SJCRH30 (cell line): ENCODE data around the gene PNPLA7. TPM values are rescaled to one million over a fixed set of nuclear protein-coding genes. Genes with fewer than 3 reads are reported as not detected.
"Not testable (repeated sequence)": the region's sequence is repeated elsewhere in the genome, so short reads cannot be mapped to it uniquely, and the experiment has no call there.

Experiments
- DNase-seq, 2 experiments: peaks; one replicate each; pipeline ENCODE4 v3.0.0-alpha.2; 2015 to 2020
- H3K27ac ChIP-seq: fragments of 250-450 bp; sonication (Bioruptor Pico); 2 replicates; pipeline ENCODE4 v1.5.1; 2020; ENCODE audit warnings: mild to moderate bottlenecking, moderate library complexity
- H3K27me3 ChIP-seq: fragments of 250-450 bp; sonication (Bioruptor Pico); 2 replicates; pipeline ENCODE4 v1.5.1; 2020; ENCODE audit warnings: mild to moderate bottlenecking, moderate library complexity
- H3K36me3 ChIP-seq: fragments of 250-450 bp; sonication (Bioruptor Pico); 2 replicates; pipeline ENCODE4 v1.5.1; 2020; ENCODE audit warnings: mild to moderate bottlenecking, moderate library complexity
- H3K4me1 ChIP-seq: fragments of 250-450 bp; sonication (Bioruptor Pico); 2 replicates; pipeline ENCODE4 v1.5.1; 2020; ENCODE audit warnings: mild to moderate bottlenecking, moderate library complexity
- H3K4me3 ChIP-seq: fragments of 250-450 bp; sonication (Bioruptor Pico); 2 replicates; pipeline ENCODE4 v1.5.1; 2020; ENCODE audit warnings: mild to moderate bottlenecking, moderate library complexity
- H3K9me3 ChIP-seq: fragments of 250-450 bp; sonication (Bioruptor Pico); replicated peaks from 2 replicates; pipeline ENCODE4 v1.5.1; 2020; ENCODE audit warnings: mild to moderate bottlenecking, moderate library complexity
- total RNA-seq: library from RNA; depleted of rRNA; stranded (reverse); fragments of >200 nt; shearing (Covaris generic); gene quantifications from 2 replicates; pipeline ENCODE4 v1.2.3, GENCODE V29; 2014; rRNA removed

PNPLA7 gene
- total RNA-seq, 1 experiment from 2014 or later: 0.14 TPM

- no peak for DNase-seq
- Histone ChIP-seq H3K4me1 (peaks cover 26% of the 10 kb centered on the region), H3K36me3 (no peaks in the 10 kb centered on the region), H3K27me3 (peaks cover under 1% of the 10 kb centered on the region; the same call in 1 of the 2 replicates), H3K27ac (peak overlapping the region; percentile 87), H3K9me3 (no peaks in the 10 kb centered on the region), H3K4me3 (peak overlapping the region; percentile 51)
Observed at GRCh38 chr9:137412431-137412830, 137.8 kb downstream of the PNPLA7 start.

- Histone ChIP-seq H3K4me3 (peak overlapping the region; percentile 51), H3K27ac (peak overlapping the region; percentile 87), H3K27me3 (peaks cover 4% of the 10 kb centered on the region), H3K4me1 (peaks cover 30% of the 10 kb centered on the region), H3K36me3 (no peaks in the 10 kb centered on the region), H3K9me3 (no peaks in the 10 kb centered on the region)
- DNase-seq: peak; percentile 93
Observed at GRCh38 chr9:137411645-137412380, 138.4 kb downstream of the PNPLA7 start.

GRCh38 chr9:137411260-137411644, 138.9 kb downstream of the PNPLA7 start:
- peak; percentile 70 for DNase-seq

GRCh38 chr9:137410891-137411249, 139.3 kb downstream of the PNPLA7 start:
- DNase-seq: no peak
- Histone ChIP-seq H3K4me3 (peak overlapping the region; percentile 51), H3K9me3 (no peaks in the 10 kb centered on the region), H3K36me3 (no peaks in the 10 kb centered on the region), H3K27ac (peak overlapping the region; percentile 55; the same call in 1 of the 2 replicates), H3K4me1 (peaks cover 30% of the 10 kb centered on the region), H3K27me3 (peaks cover 7% of the 10 kb centered on the region)

More at GRCh38 chr9:137411260-137411644, 138.9 kb downstream of the PNPLA7 start:
- H3K9me3 ChIP-seq: no peaks in the 10 kb centered on the region
- H3K4me1 ChIP-seq: peaks cover 30% of the 10 kb centered on the region
- H3K4me3 ChIP-seq: peak overlapping the region; percentile 51
- peak overlapping the region; percentile 55; the same call in 1 of the 2 replicates for H3K27ac ChIP-seq
- no peaks in the 10 kb centered on the region for H3K36me3 ChIP-seq
- peaks cover 7% of the 10 kb centered on the region for H3K27me3 ChIP-seq

- peaks cover 30% of the 10 kb centered on the region for H3K4me1 ChIP-seq
- not testable (repeated sequence) for H3K27ac ChIP-seq, DNase-seq, H3K4me3 ChIP-seq, H3K36me3 ChIP-seq, H3K9me3 ChIP-seq, H3K27me3 ChIP-seq
Observed at GRCh38 chr9:137410236-137410890, 139.8 kb downstream of the PNPLA7 start.

Other genes with a start within 250 kb of the PNPLA7 start
- gene NRARP, start 248.1 kb downstream of the PNPLA7 start, total RNA-seq: 0.89 and 1.0 TPM in 2 replicates
- gene EXD3, start 127.2 kb downstream of the PNPLA7 start, total RNA-seq: 1.8 and 1.9 TPM in 2 replicates
- not detected in 2 replicates for gene NOXA1, start 127.0 kb downstream of the PNPLA7 start, total RNA-seq
- gene ENTPD8, start 109.0 kb downstream of the PNPLA7 start, total RNA-seq: not detected in 2 replicates
- 35.4 and 40.3 TPM in 2 replicates for gene NSMF, start 91.1 kb downstream of the PNPLA7 start, total RNA-seq
- 12.3 and 15.6 TPM in 2 replicates for gene MRPL41, start 1.5 kb upstream of the PNPLA7 start, total RNA-seq
- gene DPH7, start 28.5 kb upstream of the PNPLA7 start, total RNA-seq: 27.5 and 31.7 TPM in 2 replicates
- 46.9 and 48.8 TPM in 2 replicates for gene ZMYND19, start 40.1 kb upstream of the PNPLA7 start, total RNA-seq
- gene ARRDC1, start 55.3 kb upstream of the PNPLA7 start, total RNA-seq: 4.5 and 5.4 TPM in 2 replicates
- gene EHMT1, start 68.6 kb upstream of the PNPLA7 start, total RNA-seq: 77.3 and 79.6 TPM in 2 replicates